ENCODE data around the gene DPAGT1.

DNA sequence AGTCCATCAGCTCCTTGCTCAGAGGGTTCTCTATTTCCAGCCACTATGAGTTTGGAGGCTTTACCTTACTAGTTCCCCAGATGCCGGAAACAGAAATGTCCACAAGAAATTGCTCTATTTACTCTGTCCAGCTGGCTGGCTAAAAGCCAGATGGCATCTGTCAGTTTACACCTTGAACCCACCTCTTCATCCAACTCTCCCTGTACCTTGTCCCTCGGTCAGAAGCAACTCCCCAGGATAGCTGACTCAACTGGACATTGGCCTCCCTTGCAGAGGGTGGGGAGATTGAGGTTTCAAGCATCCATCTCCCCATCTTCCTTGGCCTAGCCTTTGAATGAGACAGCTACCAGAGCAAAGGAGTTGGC is 7.2 kb upstream of the DPAGT1 start:
- TF ChIP-seq, protein P1, sequence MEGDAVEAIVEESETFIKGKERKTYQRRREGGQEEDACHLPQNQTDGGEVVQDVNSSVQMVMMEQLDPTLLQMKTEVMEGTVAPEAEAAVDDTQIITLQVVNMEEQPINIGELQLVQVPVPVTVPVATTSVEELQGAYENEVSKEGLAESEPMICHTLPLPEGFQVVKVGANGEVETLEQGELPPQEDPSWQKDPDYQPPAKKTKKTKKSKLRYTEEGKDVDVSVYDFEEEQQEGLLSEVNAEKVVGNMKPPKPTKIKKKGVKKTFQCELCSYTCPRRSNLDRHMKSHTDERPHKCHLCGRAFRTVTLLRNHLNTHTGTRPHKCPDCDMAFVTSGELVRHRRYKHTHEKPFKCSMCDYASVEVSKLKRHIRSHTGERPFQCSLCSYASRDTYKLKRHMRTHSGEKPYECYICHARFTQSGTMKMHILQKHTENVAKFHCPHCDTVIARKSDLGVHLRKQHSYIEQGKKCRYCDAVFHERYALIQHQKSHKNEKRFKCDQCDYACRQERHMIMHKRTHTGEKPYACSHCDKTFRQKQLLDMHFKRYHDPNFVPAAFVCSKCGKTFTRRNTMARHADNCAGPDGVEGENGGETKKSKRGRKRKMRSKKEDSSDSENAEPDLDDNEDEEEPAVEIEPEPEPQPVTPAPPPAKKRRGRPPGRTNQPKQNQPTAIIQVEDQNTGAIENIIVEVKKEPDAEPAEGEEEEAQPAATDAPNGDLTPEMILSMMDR (IDR thresholded peaks at IDR 0.05) = no peak
- TF ChIP-seq POLR2A (IDR thresholded peaks at IDR 0.05) = no peak

All from adrenal gland (tissue), 5 donors.